ENCODE data around the gene BORCS6.
"Not testable (repeated sequence)": the region's sequence is repeated elsewhere in the genome, so short reads cannot be mapped to it uniquely, and the experiment has no call there.

BORCS6 gene

DNA sequence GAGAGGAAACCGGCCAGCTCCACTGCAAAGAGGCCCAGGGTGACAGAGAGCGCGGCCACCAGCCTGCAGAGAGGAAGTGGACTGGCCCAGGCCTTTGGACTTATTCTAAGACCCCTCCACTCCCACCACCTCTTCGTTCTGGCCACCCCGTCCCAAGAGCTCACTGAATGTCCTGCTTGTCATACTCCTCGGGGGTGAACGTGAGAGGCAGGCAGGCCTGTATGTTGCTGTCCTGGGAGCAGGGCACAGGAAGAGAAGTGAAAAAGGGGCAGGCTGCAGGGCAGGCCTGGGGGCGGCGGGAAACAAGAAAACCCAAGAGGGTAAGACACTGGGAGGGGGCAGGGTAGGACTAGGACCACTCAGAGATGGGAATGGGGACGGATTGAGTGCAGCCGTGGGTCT lies 14.2 kb downstream of the BORCS6 start:
- no peak for DNase-seq (ENCODE audit: low read depth in 2 of 3, low spot score in 2 of 3)

- DNase-seq (ENCODE audit: low read depth in 2 of 3, low spot score in 2 of 3) = no peak
Measured at GRCh38 chr17:8173871-8174322, 16.1 kb downstream of the BORCS6 start.

DNA sequence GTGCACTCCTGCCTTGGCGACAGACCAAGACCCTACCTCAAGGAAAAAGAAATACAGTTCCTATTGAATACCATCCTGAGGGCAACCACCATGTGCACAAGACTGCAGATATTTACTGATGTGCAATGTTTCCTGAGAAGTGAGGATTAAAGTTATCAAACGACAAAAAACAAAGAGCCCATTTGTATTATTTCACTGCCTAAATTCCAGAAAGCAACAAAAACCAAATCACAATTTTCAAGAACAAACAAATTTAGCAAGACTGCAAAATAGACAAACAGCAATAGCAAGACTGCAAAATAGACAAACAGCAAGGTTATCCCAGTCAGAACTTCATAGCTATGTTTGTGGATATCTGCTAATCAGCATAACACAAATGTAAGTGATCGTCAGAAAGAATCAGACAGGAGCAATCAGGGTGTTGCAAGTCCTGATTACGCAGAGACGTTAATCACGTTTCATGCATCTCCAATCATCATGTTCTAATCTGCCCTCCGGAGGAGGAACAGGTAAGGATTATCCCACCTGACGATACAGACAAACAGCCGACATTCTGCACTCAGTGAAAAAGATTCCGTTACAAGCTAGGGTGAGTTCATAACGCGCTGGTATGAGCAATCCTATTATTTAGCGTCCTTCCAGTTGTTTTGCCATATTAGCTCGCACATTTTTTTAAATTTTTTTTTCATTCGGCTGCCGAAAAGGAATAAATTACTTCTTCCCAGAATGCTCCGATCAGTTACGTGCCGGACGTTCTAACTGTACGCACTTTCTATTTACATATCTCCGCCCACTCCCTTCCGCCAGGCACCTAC lies 16.7 kb downstream of the BORCS6 start:
- no peak for DNase-seq (ENCODE audit: low read depth in 2 of 3, low spot score in 2 of 3)

DNA sequence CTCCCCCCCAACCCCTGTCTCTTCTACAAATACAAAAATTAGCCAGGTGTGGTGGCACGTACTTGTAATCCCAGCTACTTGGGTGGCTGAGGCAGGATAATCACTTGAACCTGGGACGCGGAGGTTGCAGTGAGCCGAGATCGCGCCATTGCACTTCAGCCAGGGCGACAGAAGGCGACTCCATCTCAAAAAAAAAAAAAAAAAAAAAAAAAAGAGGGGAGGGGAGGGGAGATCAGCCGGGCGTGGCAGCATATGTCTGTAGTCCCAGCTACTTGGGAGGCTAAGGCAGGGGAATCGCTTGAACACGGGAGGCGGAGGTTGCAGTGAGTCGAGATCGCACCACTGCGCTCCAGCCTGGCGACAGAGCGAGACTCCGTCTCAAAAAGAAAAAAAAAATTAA lies 19.8 kb downstream of the BORCS6 start:
- not testable (repeated sequence) for DNase-seq (ENCODE audit: low read depth in 2 of 3, low spot score in 2 of 3)

DNA sequence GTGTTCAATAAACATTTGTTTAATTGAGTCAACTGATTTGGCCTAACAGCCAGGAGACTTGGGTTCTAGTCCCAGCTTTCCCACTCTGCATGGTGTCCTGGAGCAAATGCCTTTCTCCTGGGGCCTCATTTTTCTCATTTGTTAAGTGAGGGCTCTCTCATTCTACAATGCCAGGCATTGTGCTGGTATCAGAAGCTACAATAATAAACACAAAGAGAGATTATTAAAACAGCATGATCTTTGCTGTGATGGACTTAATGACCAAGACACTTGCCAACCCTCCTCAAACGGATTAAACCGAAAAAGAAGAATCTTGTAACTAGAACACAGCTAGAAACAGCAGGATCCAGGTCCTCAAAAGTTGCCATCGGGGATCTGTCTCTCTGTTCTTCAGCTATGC lies 22.5 kb downstream of the BORCS6 start:
- DNase-seq (ENCODE audit: low read depth in 2 of 3, low spot score in 2 of 3) = no peak

GRCh38 chr17:8166731-8167130 lies 23.2 kb downstream of the BORCS6 start:
- DNase-seq (ENCODE audit: low read depth in 2 of 3, low spot score in 2 of 3) = no peak

DNA sequence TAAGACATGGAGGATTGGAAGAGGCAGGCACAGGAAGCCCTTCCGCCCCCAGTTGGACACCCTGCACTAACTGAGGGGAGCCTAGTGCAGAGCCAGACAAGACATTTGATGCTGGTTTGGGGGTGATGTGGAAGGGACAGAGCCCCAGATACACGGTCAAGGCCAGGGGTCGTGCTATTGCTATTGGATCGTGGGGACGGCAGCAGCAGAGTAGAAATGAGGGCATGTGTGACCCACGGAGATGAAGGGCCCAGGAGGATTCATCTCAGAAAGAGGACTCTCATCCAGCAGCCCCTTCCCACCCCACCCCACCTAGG lies 25.2 kb downstream of the BORCS6 start:
- DNase-seq (ENCODE audit: low read depth in 2 of 3, low spot score in 2 of 3) = no peak

- DNase-seq (ENCODE audit: low read depth in 2 of 3, low spot score in 2 of 3) = no peak
Measured at GRCh38 chr17:8163978-8164814, 25.8 kb downstream of the BORCS6 start.

- no peak for DNase-seq (ENCODE audit: low read depth in 2 of 3, low spot score in 2 of 3)
Measured at GRCh38 chr17:8162997-8163977, 26.7 kb downstream of the BORCS6 start.

DNA sequence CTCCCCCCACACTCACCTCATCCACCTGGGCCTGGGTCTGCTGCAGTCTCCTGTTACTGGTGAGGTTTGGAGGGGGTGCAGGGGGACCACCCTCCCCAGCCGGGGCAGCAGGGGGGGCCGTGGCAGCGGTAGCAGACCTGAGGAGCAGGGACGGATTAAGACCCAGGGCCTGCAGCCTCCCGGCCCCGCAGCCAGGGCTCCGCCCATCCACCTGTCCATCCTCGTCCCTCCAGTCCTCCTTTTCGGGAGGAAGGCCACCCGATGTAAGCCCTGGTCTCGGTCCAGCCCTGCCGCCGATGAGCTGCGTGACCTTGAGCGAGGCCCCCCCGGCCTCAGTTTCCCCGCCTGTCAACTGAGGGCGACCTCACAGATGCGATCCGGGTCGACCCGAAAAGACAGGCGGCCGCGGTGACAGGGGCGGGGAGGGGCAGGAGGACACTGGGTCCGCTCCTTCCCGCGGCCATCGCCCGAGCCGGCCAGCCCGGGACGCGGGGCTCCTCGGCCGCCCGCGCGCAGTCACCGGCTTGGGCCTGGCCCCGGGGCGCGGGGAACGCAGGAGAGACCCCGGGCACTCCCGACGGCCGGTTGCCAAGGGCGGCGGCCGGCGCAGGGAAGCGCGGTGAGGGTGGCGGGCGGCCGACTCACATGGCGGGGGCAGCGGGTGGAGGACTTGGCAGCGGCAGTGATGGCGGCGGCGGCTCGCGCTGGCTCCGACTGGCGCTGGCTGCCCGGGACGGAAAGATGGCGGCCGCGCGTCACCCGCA lies 27.6 kb downstream of the BORCS6 start, which contains the start of gene VAMP2:
Gene VAMP2 (minus strand): TSS at position 716 of the 764 bp plus-strand sequence. CDS start 69 bp downstream, at position 647.
- DNase-seq (ENCODE audit: low read depth in 2 of 3, low spot score in 2 of 3) = peak in 1 of 3 experiments; percentile 50

- DNase-seq (ENCODE audit: low read depth in 2 of 3, low spot score in 2 of 3) = no peak
Measured at GRCh38 chr17:8161289-8162232, 28.4 kb downstream of the BORCS6 start.

DNA sequence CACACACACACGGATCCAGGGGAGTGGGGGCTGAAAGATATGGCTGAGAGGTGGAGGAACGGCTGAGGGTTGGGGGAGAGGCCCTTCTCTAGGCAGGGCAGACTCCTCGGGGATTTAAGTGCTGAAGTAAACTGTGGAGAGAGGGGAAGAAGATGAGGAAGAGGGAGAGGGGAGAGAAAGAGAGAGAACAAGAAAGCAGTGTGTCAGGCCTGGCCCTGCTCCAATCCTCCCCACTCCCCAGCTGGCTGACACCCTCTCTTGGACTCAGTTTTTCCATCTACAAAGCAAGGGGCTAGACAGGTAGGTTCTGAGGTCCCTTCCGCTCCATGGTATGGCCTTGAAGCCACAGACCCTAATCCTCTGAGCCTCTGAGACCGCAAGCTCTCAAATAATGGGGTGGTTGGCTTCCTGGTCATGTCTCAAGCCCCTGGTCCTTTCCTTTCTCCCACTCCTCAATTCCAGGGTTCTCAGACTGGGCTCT lies 29.2 kb downstream of the BORCS6 start:
- DNase-seq (ENCODE audit: low read depth in 2 of 3, low spot score in 2 of 3) = no peak

- no peak for DNase-seq (ENCODE audit: low read depth in 2 of 3, low spot score in 2 of 3)
Measured at GRCh38 chr17:8160224-8160577, 29.8 kb downstream of the BORCS6 start.

- DNase-seq (ENCODE audit: low read depth in 2 of 3, low spot score in 2 of 3) = no peak
Measured at GRCh38 chr17:8159459-8160223, 30.3 kb downstream of the BORCS6 start.

DNA sequence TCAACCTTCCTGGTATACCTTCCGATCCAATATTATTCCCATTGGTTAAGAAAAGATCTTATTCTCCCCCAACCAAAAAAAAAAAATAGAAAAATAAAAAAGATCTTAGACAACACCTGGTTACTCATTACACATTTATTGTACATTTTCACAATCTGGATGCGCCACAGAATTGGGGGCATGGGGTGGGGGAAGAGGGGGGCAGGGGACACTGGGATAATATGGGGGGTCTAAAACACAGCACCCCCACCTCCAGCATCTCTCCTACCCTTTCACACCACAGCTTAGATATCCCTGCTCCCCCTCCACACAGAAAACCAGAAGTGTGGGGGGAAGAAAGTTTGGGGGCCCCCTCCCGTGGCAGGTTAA lies 31.0 kb downstream of the BORCS6 start:
- DNase-seq (ENCODE audit: low read depth in 2 of 3, low spot score in 2 of 3) = no peak

DNA sequence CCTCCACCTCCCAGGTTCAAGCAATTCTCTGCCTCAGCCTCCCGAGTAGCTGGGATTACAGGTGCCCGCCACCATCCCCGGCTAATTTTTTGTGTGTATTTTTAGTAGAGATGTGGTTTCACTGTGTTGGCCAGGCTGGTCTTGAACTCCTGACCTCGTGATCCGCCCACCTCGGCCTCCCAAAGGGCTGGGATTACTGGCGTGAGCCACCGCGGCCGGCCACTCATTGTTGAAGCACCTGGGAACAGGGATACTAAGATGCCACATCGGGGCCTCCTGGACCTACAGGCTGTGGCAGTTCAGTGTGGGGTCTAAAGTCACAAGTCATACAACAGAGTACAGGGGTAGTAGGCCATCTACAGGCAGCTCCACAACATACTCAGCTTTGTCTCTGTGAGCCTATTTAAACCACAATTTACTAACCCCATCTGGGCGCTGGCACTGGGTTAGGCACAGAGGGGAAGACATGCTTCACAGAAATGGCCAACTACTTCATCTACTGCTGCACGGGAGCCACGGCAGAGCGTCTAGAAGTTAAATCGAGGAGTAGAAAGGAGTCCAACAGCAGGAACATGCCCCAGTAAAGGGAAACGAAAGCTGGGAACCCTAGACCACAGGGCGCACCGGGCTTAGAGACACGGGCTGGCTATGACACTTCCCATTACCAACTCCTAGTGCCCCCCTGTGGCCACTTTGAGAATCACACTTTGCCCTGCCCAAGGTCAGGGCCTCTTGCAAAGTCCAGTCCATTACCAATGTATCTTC lies 31.5 kb downstream of the BORCS6 start:
- DNase-seq (ENCODE audit: low read depth in 2 of 3, low spot score in 2 of 3) = peak in 2 of 3 experiments; percentile 84

DNA sequence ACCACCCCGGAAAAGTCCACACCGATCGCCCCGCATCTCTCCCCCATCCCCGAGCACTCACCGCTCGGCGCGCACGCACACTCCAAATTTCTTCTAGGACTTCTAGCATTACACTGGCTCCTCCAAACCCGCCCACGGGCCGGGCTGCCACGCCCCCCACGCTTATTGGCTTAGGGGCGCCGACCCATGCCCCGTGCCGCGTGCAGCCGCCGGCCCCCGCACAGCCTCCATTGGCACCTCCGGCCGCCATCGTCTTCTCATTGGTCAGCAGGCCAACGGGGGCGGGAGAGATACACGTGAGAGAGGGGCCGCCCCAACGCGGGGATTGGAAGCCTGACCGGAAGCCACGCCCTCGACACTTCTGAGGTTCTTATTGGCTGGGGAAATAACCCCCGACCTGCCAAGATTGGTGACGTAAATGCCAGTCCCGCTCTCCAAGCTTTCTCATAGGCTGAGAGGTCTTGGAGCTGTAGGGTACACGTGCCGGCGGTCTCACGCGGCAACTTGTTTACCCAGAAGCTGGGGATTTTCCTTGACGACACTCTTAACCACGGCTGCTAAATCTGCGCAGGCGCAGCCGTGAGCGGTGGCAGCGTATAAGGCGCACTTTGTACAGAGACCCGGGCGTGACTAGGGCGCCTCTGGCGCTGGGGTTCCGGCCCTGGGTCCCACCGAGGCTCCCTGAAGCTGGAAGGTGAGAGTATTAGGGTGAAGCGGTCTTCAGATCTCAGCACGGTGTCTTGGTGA lies 33.6 kb downstream of the BORCS6 start:
- DNase-seq (ENCODE audit: low read depth in 2 of 3, low spot score in 2 of 3) = peak; percentile 98 to 100 (median 99)
